Breast epithelium (tissue), 4 donors: ENCODE measurements around the gene PGPEP1. TPM values are rescaled to one million over a fixed set of nuclear protein-coding genes. Genes with fewer than 3 reads are reported as not detected.

ENCODE experiments used
- DNase-seq, 2 donors: peaks; one replicate each; pipeline ENCODE4 v3.0.0-alpha.2; 2019; ENCODE audit warnings: low spot score in 2 of 2
- H3K27ac ChIP-seq, 2 donors: fragments of 200-600 bp; sonication (generic) in 1 of 2; one replicate each; pipeline ENCODE4 v1.5.1; 2016 to 2019; ENCODE audit warnings: mild to moderate bottlenecking in 1 of 2
- H3K27me3 ChIP-seq, 2 donors: fragments of 200-600 bp; sonication (generic) in 1 of 2; one replicate each; pipeline versions ENCODE4 v1.5.1 to v1.6.0; 2017 to 2019; ENCODE audit warnings: control low read depth in 1 of 2, mild to moderate bottlenecking in 1 of 2
- H3K36me3 ChIP-seq: fragments of 200-600 bp; one replicate; pipeline ENCODE4 v1.5.1; 2019
- H3K4me1 ChIP-seq, 2 donors: fragments of 200-600 bp; sonication (generic); one replicate each; pipeline ENCODE4 v1.5.1; 2016 to 2019; ENCODE audit warnings: control low read depth in 1 of 2
- H3K4me3 ChIP-seq, 3 donors: fragments of 200-600 bp; sonication (generic); 1 replicate in 2 of 3; 2 replicates in 1 of 3; pipeline ENCODE4 v1.5.1; 2016 to 2019; ENCODE audit warnings: mild to moderate bottlenecking in 3 of 3, moderate library complexity in 2 of 3
- H3K9me3 ChIP-seq, 2 donors: fragments of 200-600 bp; sonication (generic) in 1 of 2; one replicate each; pipeline ENCODE4 v1.5.1; 2016 to 2019; ENCODE audit warnings: control low read depth in 1 of 2
- CTCF ChIP-seq, 3 donors: fragments of 450-650 bp; IDR thresholded peaks; one replicate each; pipeline ENCODE4 v1.5.1; 2016 to 2017; ENCODE audit warnings: antibody characterized with exemption in 3 of 3, mild to moderate bottlenecking in 3 of 3, moderate library complexity in 3 of 3
- POLR2A ChIP-seq: fragments of 450-650 bp; IDR thresholded peaks from one replicate; pipeline ENCODE4 v1.6.1; 2016; ENCODE audit warnings: antibody characterized with exemption, mild to moderate bottlenecking, moderate library complexity
- POLR2AphosphoS5 ChIP-seq, 3 donors: sonication (generic); formaldehyde crosslinking; IDR thresholded peaks; one replicate each; pipeline ENCODE4 v1.6.1; 2017; ENCODE audit warnings: antibody characterized with exemption in 3 of 3
- intact Hi-C: fragments of 100-400 bp; cut with DNase I; formaldehyde crosslinking; loops from one replicate; pipeline ENCODE4 v1.15.1; 2023; ENCODE audit warnings: low total_unique reads
- total RNA-seq, 3 donors: library from RNA; depleted of rRNA; stranded (reverse); fragments of >200 nt; gene quantifications; one replicate each; pipeline ENCODE4 v1.1.0, GENCODE V29; 2016

Gene PGPEP1
- total RNA-seq, 3 donors from 2014 or later: 22.5 to 29.2 (median 25.9) TPM

- no peaks in the 10 kb centered on the region for H3K4me1 ChIP-seq
- intact Hi-C loops: no loop called here
- no peaks in the 10 kb centered on the region for H3K9me3 ChIP-seq
- no peak overlapping the region for H3K4me3 ChIP-seq
- H3K27me3 ChIP-seq: no peaks in the 10 kb centered on the region
- no peaks in the 10 kb centered on the region for H3K36me3 ChIP-seq
- DNase-seq: no peak
- H3K27ac ChIP-seq: no peak overlapping the region
- no peak for TF ChIP-seq POLR2AphosphoS5 (IDR thresholded peaks at IDR 0.05)
- no peak for TF ChIP-seq POLR2A
- TF ChIP-seq CTCF (IDR thresholded peaks at IDR 0.05): no peak
Observed at GRCh38 chr19:18330868-18331267, 9.5 kb upstream of the PGPEP1 start.

- no peak overlapping the region for H3K27ac ChIP-seq
- TF ChIP-seq POLR2AphosphoS5 (IDR thresholded peaks at IDR 0.05) (no peak), CTCF (IDR thresholded peaks at IDR 0.05) (no peak)
- H3K4me3 ChIP-seq: no peak overlapping the region
- no peak for DNase-seq
- H3K36me3 ChIP-seq: no peaks in the 10 kb centered on the region
- no peaks in the 10 kb centered on the region for H3K27me3 ChIP-seq
- intact Hi-C loops: no loop called here
- no peaks in the 10 kb centered on the region for H3K9me3 ChIP-seq
- no peaks in the 10 kb centered on the region for H3K4me1 ChIP-seq
Observed at GRCh38 chr19:18332917-18333530, 7.4 kb upstream of the PGPEP1 start.

- Histone ChIP-seq H3K27me3 (no peaks in the 10 kb centered on the region), H3K27ac (no peak overlapping the region), H3K36me3 (no peaks in the 10 kb centered on the region), H3K4me1 (no peaks in the 10 kb centered on the region), H3K9me3 (no peaks in the 10 kb centered on the region), H3K4me3 (no peak overlapping the region)
- DNase-seq: no peak
- TF ChIP-seq POLR2AphosphoS5 (IDR thresholded peaks at IDR 0.05) (no peak), POLR2A (no peak), CTCF (IDR thresholded peaks at IDR 0.05) (no peak)
- intact Hi-C loops: no loop called here
Observed at GRCh38 chr19:18333680-18334079, 6.7 kb upstream of the PGPEP1 start.

GRCh38 chr19:18336121-18336520, 4.3 kb upstream of the PGPEP1 start:
- intact Hi-C loops: no loop called here
- H3K4me1 ChIP-seq: no peaks in the 10 kb centered on the region
- H3K36me3 ChIP-seq: no peaks in the 10 kb centered on the region
- H3K27ac ChIP-seq: no peak overlapping the region
- DNase-seq: no peak
- H3K4me3 ChIP-seq: no peak overlapping the region
- H3K9me3 ChIP-seq: no peaks in the 10 kb centered on the region
- no peaks in the 10 kb centered on the region for H3K27me3 ChIP-seq
- no peak for TF ChIP-seq CTCF (IDR thresholded peaks at IDR 0.05)
- no peak for TF ChIP-seq POLR2AphosphoS5 (IDR thresholded peaks at IDR 0.05)
- no peak for TF ChIP-seq POLR2A

GRCh38 chr19:18338541-18338940, 1.9 kb upstream of the PGPEP1 start:
- no peak overlapping the region for H3K27ac ChIP-seq
- no peak for DNase-seq

More at GRCh38 chr19:18338541-18338940, 1.9 kb upstream of the PGPEP1 start:
- H3K36me3 ChIP-seq: no peaks in the 10 kb centered on the region
- no peaks in the 10 kb centered on the region for H3K4me1 ChIP-seq
- TF ChIP-seq CTCF (IDR thresholded peaks at IDR 0.05): no peak
- TF ChIP-seq POLR2AphosphoS5 (IDR thresholded peaks at IDR 0.05): no peak
- no peak for TF ChIP-seq POLR2A
- no peak overlapping the region for H3K4me3 ChIP-seq
- intact Hi-C loops: no loop called here
- no peaks in the 10 kb centered on the region for H3K9me3 ChIP-seq
- no peaks in the 10 kb centered on the region for H3K27me3 ChIP-seq
